ENCODE results near the gene PAPPA. TPM values are rescaled to one million over a fixed set of nuclear protein-coding genes. Genes with fewer than 3 reads are reported as not detected.

The PAPPA gene
- total and polyA plus RNA-seq, 11 donors, result 0.23 to 8.5 (median 2.1) TPM

GRCh38 chr9:116419181-116419580 is 265.6 kb downstream of the PAPPA start:
- ATAC-seq (no peak), DNase-seq (no peak)
- Histone ChIP-seq H3K36me3 (no peaks in the 10 kb centered on the region), H3K27me3 (no peaks in the 10 kb centered on the region), H3K4me1 (no peaks in the 10 kb centered on the region), H3K27ac (no peak overlapping the region), H3K9me3 (no peaks in the 10 kb centered on the region), H3K4me3 (no peak overlapping the region)
- TF ChIP-seq CTCF (IDR thresholded peaks at IDR 0.05), result no peak
- no peak for TF ChIP-seq POLR2A (IDR thresholded peaks at IDR 0.05)
- intact Hi-C loops (cut with DNase I), result no loop called here
- 67 to 90% (median 79%) methylated on average over 3 of the region's 3 CpGs for WGBS, 4 donors

DNA sequence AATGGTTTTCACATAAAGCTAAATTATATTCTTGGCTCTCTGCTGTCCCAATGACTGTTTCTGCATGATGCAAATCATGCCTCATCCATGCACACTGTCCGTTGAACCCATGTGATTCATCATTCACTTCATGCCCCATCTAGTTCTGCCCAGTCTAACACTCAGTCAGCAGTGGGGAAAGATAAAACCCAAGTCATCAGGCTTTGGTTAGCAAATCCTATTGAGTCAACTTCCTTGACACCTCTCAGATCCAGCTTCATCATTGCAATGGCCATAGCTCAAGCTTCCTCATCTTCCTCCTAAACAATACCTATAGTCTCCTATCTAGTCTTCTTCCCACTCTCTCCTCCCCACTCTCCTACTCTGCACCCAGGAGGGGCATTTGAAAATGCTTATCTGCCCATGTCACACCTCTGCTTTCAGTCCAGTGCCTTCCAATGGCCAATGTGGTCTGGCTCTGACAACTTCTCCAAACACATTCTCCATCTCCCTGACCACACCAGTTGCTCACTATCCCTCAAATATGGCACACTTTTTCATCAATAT is 267.5 kb downstream of the PAPPA start:
- WGBS, 4 donors, result 88 to 93% (median 90%) methylated on average over 1 of the region's 1 CpG
- H3K4me1 ChIP-seq, result no peaks in the 10 kb centered on the region

DNA sequence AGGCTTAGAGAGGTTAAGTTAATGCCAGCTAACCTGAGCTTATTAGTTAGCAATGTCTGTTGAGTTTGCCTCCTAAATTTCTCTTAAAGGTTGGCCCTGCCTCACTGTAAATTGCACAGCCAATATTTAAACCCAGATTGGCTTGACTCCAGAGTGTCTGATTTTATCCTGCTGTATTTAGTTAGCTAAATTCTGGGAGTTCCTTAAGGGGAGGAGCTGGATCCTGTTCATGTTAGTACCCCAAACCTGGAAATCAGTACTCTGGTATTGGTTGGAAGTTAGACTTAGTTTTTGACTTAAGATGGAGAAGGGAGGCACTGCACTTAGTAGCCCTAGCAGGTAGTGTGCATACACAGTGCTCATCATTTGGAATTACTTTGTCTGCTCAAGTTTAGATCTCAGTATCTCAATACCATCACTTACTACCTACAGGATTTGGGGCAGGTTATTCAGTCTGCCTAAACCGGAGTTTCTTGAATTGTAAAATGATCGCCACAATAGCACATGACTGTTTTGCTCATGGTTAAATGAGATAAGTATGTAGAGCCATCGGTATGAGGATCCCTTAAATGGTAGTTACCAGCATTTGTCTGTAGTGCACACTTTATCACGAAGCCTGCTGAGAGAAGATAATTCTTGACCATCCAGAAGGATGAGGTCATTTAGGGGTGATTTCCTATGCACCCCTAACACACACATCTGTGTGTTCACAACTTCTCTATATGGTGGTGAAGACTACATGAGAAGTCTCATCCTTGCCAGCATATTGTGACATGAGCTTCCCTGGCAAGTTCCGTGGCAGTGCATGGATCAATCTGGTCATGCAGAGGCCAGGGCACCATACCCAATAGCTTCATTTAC is 268.8 kb downstream of the PAPPA start:
- ATAC-seq (no peak), DNase-seq (no peak)
- H3K27me3 ChIP-seq, result no peaks in the 10 kb centered on the region
- intact Hi-C loops (cut with DNase I), result no loop called here
- no peak overlapping the region for H3K4me3 ChIP-seq
- H3K27ac ChIP-seq, result no peak overlapping the region
- H3K4me1 ChIP-seq, result no peaks in the 10 kb centered on the region
- no peaks in the 10 kb centered on the region for H3K36me3 ChIP-seq
- no peaks in the 10 kb centered on the region for H3K9me3 ChIP-seq
- WGBS, 4 donors, result 75 to 89% (median 83%) methylated on average over 5 of the region's 5 CpGs
- TF ChIP-seq CTCF (IDR thresholded peaks at IDR 0.05) (no peak), POLR2A (IDR thresholded peaks at IDR 0.05) (no peak)

More for the DNA sequence above, 267.5 kb downstream of the PAPPA start:
- intact Hi-C loops (cut with DNase I), result no loop called here
- H3K27me3 ChIP-seq, result no peaks in the 10 kb centered on the region
- no peak for DNase-seq
- no peak overlapping the region for H3K4me3 ChIP-seq
- no peak for ATAC-seq
- TF ChIP-seq CTCF (IDR thresholded peaks at IDR 0.05) (no peak), POLR2A (IDR thresholded peaks at IDR 0.05) (no peak)
- H3K9me3 ChIP-seq, result no peaks in the 10 kb centered on the region
- no peak overlapping the region for H3K27ac ChIP-seq
- H3K36me3 ChIP-seq, result no peaks in the 10 kb centered on the region

GRCh38 chr9:116423149-116423548 is 269.6 kb downstream of the PAPPA start:
- ATAC-seq (no peak), DNase-seq (no peak)
- Histone ChIP-seq H3K27me3 (no peaks in the 10 kb centered on the region), H3K4me3 (no peak overlapping the region), H3K4me1 (no peaks in the 10 kb centered on the region), H3K36me3 (no peaks in the 10 kb centered on the region), H3K27ac (no peak overlapping the region), H3K9me3 (no peaks in the 10 kb centered on the region)
- WGBS, 4 donors, result 81 to 100% (median 87%) methylated on average over 1 of the region's 1 CpG
- intact Hi-C loops (cut with DNase I), result no loop called here
- no peak for TF ChIP-seq CTCF (IDR thresholded peaks at IDR 0.05)
- no peak for TF ChIP-seq POLR2A (IDR thresholded peaks at IDR 0.05)
